Prostate gland (tissue), 2 donors: ENCODE data around the gene ATP8B3. TPM values are rescaled to one million over a fixed set of nuclear protein-coding genes. Genes with fewer than 3 reads are reported as not detected.

Experiments used
- DNase-seq: peaks from one replicate; pipeline ENCODE4 v3.0.0-alpha.2; 2019; ENCODE audit warnings: low spot score
- H3K27ac ChIP-seq, 2 donors: fragments of 200-600 bp; sonication (generic); 2 replicates each; pipeline ENCODE4 v1.5.1; 2017 to 2019
- H3K27me3 ChIP-seq: fragments of 200-600 bp; sonication (generic); replicated peaks from 2 replicates; pipeline ENCODE4 v1.5.1; 2019; ENCODE audit not compliant: insufficient read depth
- H3K36me3 ChIP-seq, 2 donors: fragments of 200-600 bp; sonication (generic); 1 replicate in 1 of 2; 2 replicates in 1 of 2; pipeline versions ENCODE4 v1.5.1 to v1.8.1; 2017 to 2019
- H3K4me1 ChIP-seq: fragments of 200-600 bp; sonication (generic); replicated peaks from 2 replicates; pipeline ENCODE4 v1.5.1; 2019
- H3K4me3 ChIP-seq, 2 donors: fragments of 200-600 bp; sonication (generic); 2 replicates each; pipeline ENCODE4 v1.5.1; 2017 to 2019
- H3K9me3 ChIP-seq: fragments of 200-600 bp; sonication (generic); 2 replicates; pipeline ENCODE4 v1.5.1; 2017
- CTCF ChIP-seq, 4 experiments: fragments of 200-600 bp in 2 of 4; fragments of 450-650 bp in 2 of 4; sonication (generic) in 2 of 4; IDR thresholded peaks; 1 replicate in 3 of 4; 2 replicates in 1 of 4; pipeline ENCODE4 v1.5.1; 2016 to 2019; ENCODE audit warnings: antibody characterized with exemption in 4 of 4, mild to moderate bottlenecking in 2 of 4, moderate library complexity in 2 of 4
- POLR2A ChIP-seq: fragments of 450-650 bp; IDR thresholded peaks from one replicate; pipeline ENCODE4 v1.6.1; 2016; ENCODE audit warnings: antibody characterized with exemption, mild to moderate bottlenecking
- POLR2AphosphoS5 ChIP-seq: sonication (generic); formaldehyde crosslinking; IDR thresholded peaks from one replicate; pipeline ENCODE4 v1.6.1; 2017; ENCODE audit warnings: antibody characterized with exemption
- WGBS: methylation state at CpG from one replicate; pipeline ENCODE4 v1.1.5; 2018; 5-methylcytosine and 5-hydroxymethylcytosine counted together
- intact Hi-C: fragments of 100-400 bp; cut with DNase I; formaldehyde crosslinking; loops from one replicate; pipeline ENCODE4 v1.14.2; 2022
- total RNA-seq, 2 donors: library from RNA; depleted of rRNA; stranded (reverse); fragments of >200 nt; gene quantifications; one replicate each; pipeline ENCODE4 v1.1.0, GENCODE V29; 2016

ATP8B3 gene
- total RNA-seq, 2 donors from 2014 or later: 0.18 to 4.7 TPM

- peaks cover 32% of the 10 kb centered on the region for H3K4me1 ChIP-seq
- intact Hi-C loops: no loop called here
- WGBS: 84% methylated on average over 12 of the region's 19 CpGs
- H3K27ac ChIP-seq: no peak overlapping the region
- H3K27me3 ChIP-seq: no peaks in the 10 kb centered on the region
- no peaks in the 10 kb centered on the region for H3K9me3 ChIP-seq
- TF ChIP-seq POLR2A (no peak), POLR2AphosphoS5 (no peak), CTCF (IDR thresholded peaks at IDR 0.05) (no peak)
- DNase-seq: no peak
- no peak overlapping the region for H3K4me3 ChIP-seq
- no peaks in the 10 kb centered on the region for H3K36me3 ChIP-seq
These were observed 32.5 kb upstream of the ATP8B3 start for GRCh38 chr19:1844513-1845124.

- Histone ChIP-seq H3K9me3 (no peaks in the 10 kb centered on the region), H3K4me1 (peaks cover 32% of the 10 kb centered on the region), H3K27me3 (no peaks in the 10 kb centered on the region), H3K36me3 (no peaks in the 10 kb centered on the region), H3K4me3 (no peak overlapping the region), H3K27ac (no peak overlapping the region)
- no peak for DNase-seq
- intact Hi-C loops: no loop called here
- WGBS: 64% methylated on average over 25 of the region's 25 CpGs
- TF ChIP-seq CTCF (IDR thresholded peaks at IDR 0.05) (no peak), POLR2AphosphoS5 (no peak), POLR2A (no peak)
These were observed 31.7 kb upstream of the ATP8B3 start for GRCh38 chr19:1843646-1844394.

GRCh38 chr19:1843116-1843515 lies 31.0 kb upstream of the ATP8B3 start:
- no peak for DNase-seq
- intact Hi-C loops: no loop called here
- Histone ChIP-seq H3K36me3 (no peaks in the 10 kb centered on the region), H3K27ac (no peak overlapping the region), H3K27me3 (no peaks in the 10 kb centered on the region), H3K9me3 (no peaks in the 10 kb centered on the region), H3K4me1 (peaks cover 32% of the 10 kb centered on the region), H3K4me3 (no peak overlapping the region)
- TF ChIP-seq CTCF (IDR thresholded peaks at IDR 0.05) (no peak), POLR2A (no peak)
- WGBS: 87% methylated on average over 22 of the region's 22 CpGs

- Histone ChIP-seq H3K27ac (no peak overlapping the region), H3K36me3 (no peaks in the 10 kb centered on the region), H3K4me3 (no peak overlapping the region), H3K9me3 (no peaks in the 10 kb centered on the region), H3K27me3 (no peaks in the 10 kb centered on the region), H3K4me1 (peaks cover 21% of the 10 kb centered on the region)
- 84% methylated on average over 35 of the region's 35 CpGs for WGBS
- no peak for DNase-seq
- TF ChIP-seq POLR2AphosphoS5: no peak
- no peak for TF ChIP-seq POLR2A
- no peak for TF ChIP-seq CTCF (IDR thresholded peaks at IDR 0.05)
- intact Hi-C loops: no loop called here
These were observed 29.3 kb upstream of the ATP8B3 start for GRCh38 chr19:1841209-1841924.
